GM12878 (cell line): Measurements from ENCODE around the gene MEGF9.

Experiments
- CHD1 ChIP-seq: IDR thresholded peaks from 2 replicates; pipeline ENCODE4 v1.6.1; 2012; ENCODE audit warnings: low read depth, low read length, improper control_type of control experiment
- CREB1 ChIP-seq: IDR thresholded peaks from 2 replicates; pipeline ENCODE4 v1.6.1; 2012; ENCODE audit warnings: low read depth, mild to moderate bottlenecking, inconsistent platforms
- CTCF ChIP-seq, 3 experiments: IDR thresholded peaks in 2 of 3; conservative IDR thresholded peaks in 1 of 3; 2 replicates each; pipeline ENCODE4 v1.5.1; 2011; ENCODE audit warnings: low read depth in 3 of 3, low read length in 3 of 3, mild to moderate bottlenecking in 3 of 3, control low read depth in 2 of 3, moderate library complexity in 2 of 3, inconsistent platforms in 1 of 3, mixed read lengths in 1 of 3; ENCODE audit not compliant: control insufficient read depth in 2 of 3, insufficient read depth in 1 of 3; ENCODE audit errors: extremely low read depth in 1 of 3
- EP300 ChIP-seq, 2 experiments: fragments of 150-350 bp in 1 of 2; IDR thresholded peaks; 2 replicates each; pipeline ENCODE4 v1.6.1; 2011 to 2012; ENCODE audit warnings: low read depth in 2 of 2, low read length in 2 of 2, borderline replicate concordance in 1 of 2, improper control_type of control experiment in 1 of 2, inconsistent platforms in 1 of 2; ENCODE audit not compliant: control insufficient read depth in 1 of 2
- GATAD2B ChIP-seq: fragments of 450-650 bp; conservative IDR thresholded peaks from 2 replicates; pipeline ENCODE4 v1.6.1; 2017; ENCODE audit warnings: low read depth, mild to moderate bottlenecking, moderate library complexity
- IRF5 ChIP-seq: fragments of 450-650 bp; IDR thresholded peaks from 2 replicates; pipeline ENCODE4 v1.6.1; 2017; ENCODE audit warnings: borderline replicate concordance
- JUNB ChIP-seq: IDR thresholded peaks from 2 replicates; pipeline ENCODE4 v1.6.1; 2016; ENCODE audit warnings: antibody characterized with exemption, mild to moderate bottlenecking
- MAX ChIP-seq: IDR thresholded peaks from 2 replicates; pipeline ENCODE4 v1.6.1; 2012; ENCODE audit warnings: low read depth, low read length, improper control_type of control experiment
- MEF2A ChIP-seq: IDR thresholded peaks from 2 replicates; pipeline ENCODE4 v1.6.1; 2011; ENCODE audit warnings: low read depth, mild to moderate bottlenecking, low read length, moderate library complexity; ENCODE audit not compliant: insufficient read depth
- MTA3 ChIP-seq: IDR thresholded peaks from 2 replicates; pipeline ENCODE4 v1.6.1; 2012; ENCODE audit warnings: low read length, inconsistent platforms, borderline replicate concordance
- RELA ChIP-seq: fragments of 450-650 bp; IDR thresholded peaks from 2 replicates; pipeline ENCODE4 v1.8.0; 2014; ENCODE audit warnings: borderline replicate concordance; ENCODE audit not compliant: partially characterized antibody
- YY1 ChIP-seq: IDR thresholded peaks from 2 replicates; pipeline ENCODE4 v1.6.1; 2011; ENCODE audit warnings: low read depth, mild to moderate bottlenecking, low read length

- TF ChIP-seq JUNB: no peak
- TF ChIP-seq CREB1: no peak
- no peak for TF ChIP-seq RELA
- TF ChIP-seq MEF2A: no peak
- no peak for TF ChIP-seq CTCF (IDR thresholded peaks at IDR 0.05 in 2 of 3, conservative IDR thresholded peaks at IDR 0.05 in 1 of 3; ENCODE audit: control insufficient read depth in 2 of 3, extremely low read depth in 1 of 3, insufficient read depth in 1 of 3, low read depth in 3 of 3, low read length in 3 of 3)
- no peak for TF ChIP-seq YY1
- no peak for TF ChIP-seq EP300 (IDR thresholded peaks at IDR 0.05; ENCODE audit: borderline replicate concordance in 1 of 2, control insufficient read depth in 1 of 2, low read depth in 2 of 2, low read length in 2 of 2)
- TF ChIP-seq CHD1: no peak
- TF ChIP-seq IRF5: no peak
- TF ChIP-seq GATAD2B: no peak
- TF ChIP-seq MAX: no peak
- TF ChIP-seq MTA3: no peak
These were observed 7.1 kb downstream of the MEGF9 start for GRCh38 chr9:120707170-120707569.
